Measurements from ENCODE around the gene SCIMP. TPM values are rescaled to one million over a fixed set of nuclear protein-coding genes. Genes with fewer than 3 reads are reported as not detected.
A peak's percentile ranks its signal among the peaks of the same experiment; 100 is the strongest.

The SCIMP gene
- total RNA-seq, 4 donors from 2014 or later: 0.27 to 1.8 (median 0.37) TPM

- H3K4me3 ChIP-seq: no peak overlapping the region
- H3K9me3 ChIP-seq: no peaks in the 10 kb centered on the region
- H3K36me3 ChIP-seq: peaks cover 0 to 9% of the 10 kb centered on the region in 2 donors
- ATAC-seq: no peak
- peaks cover 19 to 22% of the 10 kb centered on the region in 2 donors for H3K4me1 ChIP-seq
- in situ Hi-C loops (cut with MboI; ENCODE audit: low sequenced_read_pairs in 4 of 4): no loop called here
- H3K27me3 ChIP-seq: no peaks in the 10 kb centered on the region
- no peak overlapping the region for H3K27ac ChIP-seq
- intact Hi-C loops (cut with DNase I; ENCODE audit: low total_unique reads): loop anchor here (5.0 kb wide), 2 partner anchors 82 to 88 kb away; partner anchors contain the start of genes RABEP1 and ZNF232
- DNase-seq: no peak
- TF ChIP-seq POLR2A (IDR thresholded peaks at IDR 0.05): no peak
- TF ChIP-seq CTCF (IDR thresholded peaks at IDR 0.05 in 4 of 5, conservative IDR thresholded peaks at IDR 0.05 in 1 of 5): no peak
Observed at GRCh38 chr17:5194346-5194745, 40.3 kb downstream of the SCIMP start.

DNA sequence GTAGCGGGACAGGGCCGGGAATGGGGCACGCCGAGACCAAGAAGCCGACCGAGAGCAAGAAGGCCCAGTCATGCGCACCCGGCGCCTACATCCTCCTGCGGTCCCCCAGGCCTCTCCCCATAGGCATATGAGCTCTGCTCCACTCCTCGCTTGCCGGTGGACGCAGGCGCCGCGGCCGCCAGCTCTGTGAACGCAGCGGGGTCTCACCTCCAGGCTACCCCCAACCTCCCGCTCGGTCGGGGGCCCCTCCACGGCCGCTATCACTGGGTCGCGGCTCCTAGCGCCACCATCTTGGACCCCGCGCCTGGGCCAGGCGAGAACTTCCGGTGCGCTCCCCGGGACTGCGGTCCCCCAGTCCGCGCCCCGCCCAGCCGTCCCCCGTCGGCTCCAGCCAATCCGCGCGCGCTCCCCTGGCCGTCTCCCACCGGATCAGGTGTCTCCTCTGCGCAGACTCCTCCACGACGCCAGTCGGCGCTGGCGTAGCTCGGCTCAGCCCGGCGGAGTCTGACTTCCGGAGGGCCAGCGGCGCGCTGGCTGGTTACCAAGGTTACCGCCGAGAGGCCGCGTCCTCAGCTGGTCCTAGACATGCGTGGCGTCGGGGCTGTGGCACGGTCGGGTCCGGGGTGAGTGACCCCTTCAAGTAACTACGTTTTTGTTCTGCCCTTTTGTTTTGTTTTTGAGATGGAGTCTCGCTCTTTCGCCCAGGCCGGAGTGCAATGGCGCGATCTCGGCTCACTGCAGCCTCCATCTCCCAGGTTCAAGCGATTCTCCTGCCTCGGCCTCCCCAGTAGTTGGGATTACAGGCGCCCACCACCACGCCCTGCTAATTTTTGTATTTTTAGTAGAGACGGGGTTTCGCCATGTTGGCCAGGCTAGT is 42.9 kb downstream of the SCIMP start, which contains the start of gene ZNF594:
Gene ZNF594, minus strand, starts transcription at position 328 of the 877 bp plus-strand sequence. CDS start 7,612 bp downstream, outside the sequence.
- DNase-seq (peak; percentile 94 to 96), ATAC-seq (peak; percentile 97)
- Histone ChIP-seq H3K36me3 (peaks cover 0 to 27% of the 10 kb centered on the region in 2 donors), H3K9me3 (no peaks in the 10 kb centered on the region), H3K27me3 (no peaks in the 10 kb centered on the region), H3K27ac (peak within 1 kb of the TSS; percentile 81 to 89 (median 84)), H3K4me3 (peak within 1 kb of the TSS; percentile 85 to 92 (median 88)), H3K4me1 (peaks cover 19 to 22% of the 10 kb centered on the region in 2 donors)
- intact Hi-C loops (cut with DNase I; ENCODE audit: low total_unique reads) (loop anchor here (1.0 to 5.0 kb wide), 4 partner anchors 79 to 247 kb away; partner anchors contain the start of genes C1QBP, RABEP1, ZFP3 and ZNF232), in situ Hi-C loops (cut with MboI; ENCODE audit: low sequenced_read_pairs in 4 of 4) (no loop called here)
- TF ChIP-seq CTCF (IDR thresholded peaks at IDR 0.05 in 4 of 5, conservative IDR thresholded peaks at IDR 0.05 in 1 of 5) (peak; percentile 65 to 76 (median 69)), POLR2A (IDR thresholded peaks at IDR 0.05) (peak; percentile 69 to 86)

GRCh38 chr17:5184288-5184687 is 50.4 kb downstream of the SCIMP start:
- Histone ChIP-seq H3K27ac (no peak overlapping the region), H3K4me1 (no peaks in the 10 kb centered on the region), H3K4me3 (no peak overlapping the region), H3K9me3 (peaks cover 19 to 69% (median 33%) of the 10 kb centered on the region in 3 donors), H3K27me3 (no peaks in the 10 kb centered on the region), H3K36me3 (peaks cover 0 to 56% of the 10 kb centered on the region in 2 donors)
- TF ChIP-seq POLR2A (IDR thresholded peaks at IDR 0.05): no peak
- TF ChIP-seq CTCF (IDR thresholded peaks at IDR 0.05 in 4 of 5, conservative IDR thresholded peaks at IDR 0.05 in 1 of 5): no peak
- no peak for ATAC-seq
- DNase-seq: no peak
- intact Hi-C loops (cut with DNase I; ENCODE audit: low total_unique reads): no loop called here
- in situ Hi-C loops (cut with MboI; ENCODE audit: low sequenced_read_pairs in 4 of 4): no loop called here

GRCh38 chr17:5183410-5183793 is 51.3 kb downstream of the SCIMP start:
- Histone ChIP-seq H3K9me3 (peaks cover 22 to 78% (median 33%) of the 10 kb centered on the region in 3 donors), H3K27ac (no peak overlapping the region), H3K36me3 (peaks cover 0 to 56% of the 10 kb centered on the region in 2 donors), H3K4me1 (no peaks in the 10 kb centered on the region), H3K27me3 (no peaks in the 10 kb centered on the region), H3K4me3 (no peak overlapping the region)
- ATAC-seq: no peak
- in situ Hi-C loops (cut with MboI; ENCODE audit: low sequenced_read_pairs in 4 of 4): no loop called here
- DNase-seq: no peak
- TF ChIP-seq CTCF (IDR thresholded peaks at IDR 0.05 in 4 of 5, conservative IDR thresholded peaks at IDR 0.05 in 1 of 5) (no peak), POLR2A (IDR thresholded peaks at IDR 0.05) (no peak)
- intact Hi-C loops (cut with DNase I; ENCODE audit: low total_unique reads): no loop called here

All from gastrocnemius medialis (tissue), 4 donors.